A673 (cell line): ENCODE data around the gene ADAMTS7. TPM values are rescaled to one million over a fixed set of nuclear protein-coding genes. Genes with fewer than 3 reads are reported as not detected.
"Not testable (repeated sequence)": the region's sequence is repeated elsewhere in the genome, so short reads cannot be mapped to it uniquely, and the experiment has no call there.

Source experiments
- BruUV-seq: library from RNA; stranded (reverse); fragments of 400-500 nt; replicated peaks from 2 replicates; lab custom pipeline; 2021; lab: Mats Ljungman, UMichigan
- CTCF ChIA-PET: fragments of 300-600 bp; sonication (Branson Sonifier 250); formaldehyde crosslinking; loops from one replicate; lab custom pipeline; 2022; ENCODE audit warnings: antibody characterized with exemption; lab: Charles Lee
- POLR2A ChIA-PET: fragments of 300-600 bp; sonication (Branson Sonifier 250); formaldehyde crosslinking; loops from one replicate; lab custom pipeline; 2022; ENCODE audit warnings: antibody characterized with exemption; ENCODE audit not compliant: low non-redundant PET; lab: Charles Lee
- DNase-seq: peaks from one replicate; pipeline ENCODE4 v3.0.0-alpha.2; 2015; ENCODE audit warnings: low spot score
- H3K27ac ChIP-seq: fragments of 200-600 bp; sonication (generic); 2 replicates; pipeline ENCODE4 v1.5.1; 2016; ENCODE audit warnings: mixed run types, low read depth, mild to moderate bottlenecking, mixed read lengths, antibody characterized with exemption, low read length; ENCODE audit not compliant: poor library complexity, severe bottlenecking
- H3K27me3 ChIP-seq: fragments of 200-600 bp; sonication (generic); replicated peaks from 2 replicates; pipeline ENCODE4 v1.6.1; 2017; ENCODE audit warnings: mixed run types, low read depth, mild to moderate bottlenecking, mixed read lengths, antibody characterized with exemption, low read length; ENCODE audit not compliant: insufficient read depth, poor library complexity
- H3K36me3 ChIP-seq: fragments of 200-600 bp; sonication (generic); 2 replicates; pipeline ENCODE4 v1.6.1; 2016; ENCODE audit warnings: mixed run types, mild to moderate bottlenecking, mixed read lengths, antibody characterized with exemption, low read length; ENCODE audit not compliant: insufficient read depth, poor library complexity, severe bottlenecking
- H3K4me1 ChIP-seq: fragments of 200-600 bp; sonication (generic); 2 replicates; pipeline ENCODE4 v1.6.1; 2017; ENCODE audit warnings: mixed run types, mild to moderate bottlenecking, mixed read lengths, antibody characterized with exemption, low read length; ENCODE audit not compliant: insufficient read depth, poor library complexity, severe bottlenecking
- H3K4me3 ChIP-seq: fragments of 200-600 bp; sonication (generic); 2 replicates; pipeline ENCODE4 v1.5.1; 2016; ENCODE audit warnings: low read depth, mixed run types, mild to moderate bottlenecking, mixed read lengths, low read length; ENCODE audit not compliant: poor library complexity, severe bottlenecking
- H3K9me3 ChIP-seq: fragments of 200-600 bp; sonication (generic); 2 replicates; pipeline ENCODE4 v1.6.1; 2016; ENCODE audit warnings: mixed run types, low read depth, mild to moderate bottlenecking, mixed read lengths, antibody characterized with exemption, low read length; ENCODE audit not compliant: poor library complexity, severe bottlenecking
- CTCF ChIP-seq: fragments of 300-800, 200-600 bp; sonication (generic); conservative IDR thresholded peaks from 2 replicates; pipeline ENCODE4 v1.5.1; 2017; ENCODE audit warnings: low read depth, mild to moderate bottlenecking, antibody characterized with exemption, low read length, moderate library complexity, mixed read lengths
- EZH2 ChIP-seq: fragments of 200-600 bp; sonication (generic); IDR thresholded peaks from 2 replicates; pipeline ENCODE4 v1.6.1; 2017; ENCODE audit warnings: borderline replicate concordance, low read depth, mild to moderate bottlenecking, mixed read lengths, antibody characterized with exemption, low read length; ENCODE audit not compliant: poor library complexity, severe bottlenecking
- intact Hi-C: fragments of 100-400 bp; cut with micrococcal nuclease; formaldehyde crosslinking; loops from one replicate; pipeline ENCODE4 v1.10.0; 2022; ENCODE audit not compliant: unreplicated experiment
- total RNA-seq: library from RNA; stranded (reverse); gene quantifications from 2 replicates; pipeline ENCODE4 v1.2.3, GENCODE V29; 2021

ADAMTS7 gene
- total RNA-seq, 1 experiment from 2014 or later = 0.41 TPM

GRCh38 chr15:78737931-78738558, 73.2 kb downstream of the ADAMTS7 start:
- H3K27ac ChIP-seq, intact Hi-C loops, POLR2A ChIA-PET, H3K9me3 ChIP-seq, H3K4me1 ChIP-seq, H3K4me3 ChIP-seq, BruUV-seq, H3K36me3 ChIP-seq: not testable (repeated sequence)
- peaks cover 22% of the 10 kb centered on the region for H3K27me3 ChIP-seq
- peak; percentile 69 for TF ChIP-seq CTCF
- DNase-seq = peak; percentile 59
- CTCF ChIA-PET = interaction anchor here (0.6 kb wide), 1 partner anchor 142 kb away, joined by 4 read pairs; no protein-coding TSS in a partner anchor

DNA sequence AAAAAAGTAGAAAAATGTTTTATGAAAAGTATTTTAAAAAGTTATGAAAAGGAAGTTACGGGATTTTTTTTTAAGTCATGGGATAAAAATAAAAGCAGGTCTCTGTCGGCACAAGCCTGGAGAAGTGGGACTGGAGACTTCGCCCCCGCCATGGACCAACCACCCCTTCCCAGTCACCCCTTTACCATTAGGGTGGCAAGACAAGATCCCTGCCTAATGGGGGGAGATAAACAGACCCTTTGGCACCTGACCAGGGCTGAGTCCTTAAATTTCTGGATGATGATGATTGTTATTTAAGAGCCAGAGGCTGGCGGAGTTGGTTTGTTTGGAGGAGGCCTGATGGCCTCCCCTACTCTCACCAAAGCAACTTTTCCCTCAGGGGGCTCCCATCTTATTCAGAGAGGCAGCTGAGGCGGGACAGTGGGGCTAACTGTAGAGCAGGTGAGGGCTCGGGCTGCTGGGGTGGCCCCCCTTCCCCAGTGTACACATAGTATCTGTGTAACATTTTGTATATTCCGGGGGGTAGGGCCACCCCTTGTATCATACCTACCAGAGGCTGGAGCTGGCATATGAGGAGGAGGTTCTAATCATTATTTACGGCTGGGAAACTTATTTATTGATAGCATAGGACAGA, 74.0 kb downstream of the ADAMTS7 start:
- ChIA-PET POLR2A (no interaction called here), CTCF (no interaction called here)
- Histone ChIP-seq H3K36me3 (no peaks in the 10 kb centered on the region), H3K4me1 (no peaks in the 10 kb centered on the region), H3K27me3 (peaks cover 28% of the 10 kb centered on the region), H3K9me3 (no peaks in the 10 kb centered on the region), H3K27ac (no peak overlapping the region), H3K4me3 (no peak overlapping the region)
- no TSS peak for BruUV-seq
- intact Hi-C loops = no loop called here
- TF ChIP-seq EZH2 (no peak), CTCF (no peak)
- no peak for DNase-seq

DNA sequence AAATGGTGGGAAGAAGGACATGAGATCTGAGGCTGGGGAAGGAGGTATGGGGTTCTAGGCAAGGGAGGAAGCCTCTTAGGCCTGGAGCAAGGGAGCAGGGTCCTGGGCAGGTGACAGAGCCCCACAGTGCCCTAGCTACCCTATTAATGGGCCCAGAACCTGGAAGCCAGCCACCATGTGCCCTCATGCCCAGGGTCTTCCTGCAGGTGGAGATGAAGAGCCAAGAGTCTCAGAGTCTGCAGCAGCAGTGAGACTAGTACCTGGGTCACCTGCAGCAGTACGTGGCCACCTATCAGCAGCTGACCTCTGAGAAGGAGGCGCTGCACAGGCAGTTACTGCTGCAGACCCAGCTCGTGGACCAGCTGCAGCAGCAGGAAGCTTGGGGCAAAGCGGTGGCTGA, 75.0 kb downstream of the ADAMTS7 start:
- H3K36me3 ChIP-seq, H3K27ac ChIP-seq, DNase-seq, CTCF ChIA-PET, BruUV-seq, POLR2A ChIA-PET, H3K9me3 ChIP-seq, intact Hi-C loops, H3K4me1 ChIP-seq, H3K4me3 ChIP-seq: not testable (repeated sequence)
- H3K27me3 ChIP-seq = peaks cover 36% of the 10 kb centered on the region
